HEK293T (cell line): Measurements from ENCODE around the gene AP2A1.
A peak's percentile ranks its signal among the peaks of the same experiment; 100 is the strongest.

Experiments used
- ARNT ChIP-seq: fragments of 450-650 bp; IDR thresholded peaks from 2 replicates; pipeline ENCODE4 v1.6.1; 2017; ENCODE audit warnings: mild to moderate bottlenecking
- BHLHE40 ChIP-seq: fragments of 450-650 bp; IDR thresholded peaks from 2 replicates; pipeline ENCODE4 v1.6.1; 2016; ENCODE audit warnings: mild to moderate bottlenecking, moderate library complexity, borderline replicate concordance
- ELF4 ChIP-seq: fragments of 450-650 bp; IDR thresholded peaks from 2 replicates; pipeline ENCODE4 v1.6.1; 2017; ENCODE audit warnings: antibody characterized with exemption
- FOXA1 ChIP-seq: fragments of 450-650 bp; IDR thresholded peaks from 2 replicates; pipeline ENCODE4 v1.6.1; 2016; ENCODE audit warnings: mild to moderate bottlenecking
- FOXK2 ChIP-seq: fragments of 450-650 bp; IDR thresholded peaks from 2 replicates; pipeline ENCODE4 v1.6.1; 2016; ENCODE audit warnings: mild to moderate bottlenecking
- FOXM1 ChIP-seq: fragments of 450-650 bp; IDR thresholded peaks from 2 replicates; pipeline ENCODE4 v1.6.1; 2017; ENCODE audit warnings: mild to moderate bottlenecking, borderline replicate concordance
- HDGF ChIP-seq: fragments of 450-650 bp; IDR thresholded peaks from 2 replicates; pipeline ENCODE4 v1.6.1; 2017; ENCODE audit warnings: antibody characterized with exemption, borderline replicate concordance
- L3MBTL2 ChIP-seq: fragments of 450-650 bp; conservative IDR thresholded peaks from 2 replicates; pipeline ENCODE4 v1.6.1; 2016; ENCODE audit warnings: mild to moderate bottlenecking
- LEF1 ChIP-seq: fragments of 450-650 bp; IDR thresholded peaks from 2 replicates; pipeline ENCODE4 v1.6.1; 2017; ENCODE audit warnings: mild to moderate bottlenecking, borderline replicate concordance
- NFRKB ChIP-seq: fragments of 450-650 bp; IDR thresholded peaks from 2 replicates; pipeline ENCODE4 v1.6.1; 2016; ENCODE audit warnings: mild to moderate bottlenecking, moderate library complexity
- SP1 ChIP-seq: fragments of 450-650 bp; IDR thresholded peaks from 2 replicates; pipeline ENCODE4 v1.6.1; 2017
- SUZ12 ChIP-seq: fragments of 450-650 bp; IDR thresholded peaks from 2 replicates; pipeline ENCODE4 v1.6.1; 2016; ENCODE audit warnings: mild to moderate bottlenecking
- TARDBP ChIP-seq: fragments of 450-650 bp; IDR thresholded peaks from 2 replicates; pipeline ENCODE4 v1.6.1; 2016
- ZNF384 ChIP-seq: fragments of 450-650 bp; IDR thresholded peaks from 2 replicates; pipeline ENCODE4 v1.6.1; 2016

DNA sequence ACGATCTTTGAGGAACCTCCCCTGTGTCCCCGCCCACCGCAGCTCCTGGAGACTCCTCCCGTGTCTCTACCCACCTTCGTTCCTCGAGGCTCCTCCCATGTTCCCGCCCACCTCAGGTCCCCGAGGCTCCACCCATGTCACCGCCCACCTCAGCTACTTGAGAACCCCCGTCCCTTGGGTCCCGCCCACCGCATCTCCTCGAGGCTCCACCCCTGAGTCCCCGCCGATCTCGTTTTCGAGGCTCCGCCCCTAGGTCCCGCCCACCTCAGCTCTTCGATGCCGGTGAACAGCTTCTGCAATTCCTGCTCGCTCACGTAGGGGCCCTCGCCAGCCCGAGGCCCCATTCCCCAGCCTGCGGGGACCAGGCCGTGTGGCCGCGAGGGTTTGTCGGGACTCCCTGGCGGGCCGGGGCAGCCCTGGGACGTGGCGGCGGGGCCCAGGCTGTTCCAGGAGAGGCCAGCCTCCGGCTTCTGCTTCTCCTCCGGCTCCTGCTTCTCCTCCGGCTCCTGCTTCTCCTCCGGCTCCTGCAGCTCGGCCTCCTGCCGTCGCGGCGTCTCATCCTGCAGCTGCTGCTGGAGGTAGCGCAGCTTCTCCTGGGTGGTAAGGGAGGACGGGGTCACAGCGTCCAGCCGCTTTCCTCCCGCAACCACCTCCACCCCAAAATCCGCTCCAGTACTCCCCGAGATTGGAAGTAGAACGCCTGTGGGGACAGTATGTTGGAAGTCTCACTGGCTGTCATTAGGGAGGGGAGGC lies 20.4 kb upstream of the AP2A1 start:
- TF ChIP-seq TARDBP (no peak), ARNT (no peak), SP1 (no peak), ZNF384 (no peak), LEF1 (no peak), BHLHE40 (no peak), SUZ12 (no peak), FOXA1 (no peak), NFRKB (no peak), HDGF (peak; percentile 95; the same call in 1 of the 2 replicates), FOXK2 (no peak), ELF4 (no peak), FOXM1 (no peak), L3MBTL2 (peak; percentile 94)
